IPS-20b (cell line): ENCODE data around the gene HSD17B13.
"Not testable (repeated sequence)": the region's sequence is repeated elsewhere in the genome, so short reads cannot be mapped to it uniquely, and the experiment has no call there.

Experiments used
- H3K27ac ChIP-seq: one replicate; pipeline ENCODE4 v1.5.1; 2013; ENCODE audit warnings: low read length
- H3K27me3 ChIP-seq: 2 replicates; pipeline ENCODE4 v1.6.1; 2013; ENCODE audit warnings: mild to moderate bottlenecking, low read length, inconsistent platforms; ENCODE audit not compliant: insufficient read depth
- H3K36me3 ChIP-seq: 2 replicates; pipeline ENCODE4 v1.6.1; 2013; ENCODE audit warnings: low read depth, mild to moderate bottlenecking, inconsistent platforms, low read length, moderate library complexity; ENCODE audit not compliant: insufficient read depth
- H3K4me1 ChIP-seq: 2 replicates; pipeline ENCODE4 v1.6.1; 2013; ENCODE audit warnings: mild to moderate bottlenecking, control low read depth, inconsistent platforms, low read length, moderate library complexity; ENCODE audit not compliant: insufficient read depth
- H3K4me3 ChIP-seq: 2 replicates; pipeline ENCODE4 v1.5.1; 2013; ENCODE audit warnings: mild to moderate bottlenecking, low read length, inconsistent platforms
- H3K9ac ChIP-seq: 2 replicates; pipeline ENCODE4 v1.6.1; 2013; ENCODE audit warnings: low read depth, mild to moderate bottlenecking, inconsistent platforms, low read length, moderate library complexity
- H3K9me3 ChIP-seq: 2 replicates; pipeline ENCODE4 v1.6.1; 2013; ENCODE audit warnings: mild to moderate bottlenecking, low read depth, low read length, inconsistent platforms; ENCODE audit not compliant: insufficient read depth

HSD17B13 gene

GRCh38 chr4:87286970-87287369, 35.7 kb downstream of the HSD17B13 start:
- no peak overlapping the region for H3K9ac ChIP-seq
- H3K27ac ChIP-seq = no peak overlapping the region
- H3K9me3 ChIP-seq = peaks cover 30% of the 10 kb centered on the region
- no peaks in the 10 kb centered on the region for H3K27me3 ChIP-seq
- no peak overlapping the region for H3K4me3 ChIP-seq
- no peaks in the 10 kb centered on the region for H3K36me3 ChIP-seq
- no peaks in the 10 kb centered on the region for H3K4me1 ChIP-seq

- peaks cover 30% of the 10 kb centered on the region for H3K9me3 ChIP-seq
- not testable (repeated sequence) for H3K36me3 ChIP-seq, H3K4me3 ChIP-seq, H3K4me1 ChIP-seq, H3K9ac ChIP-seq, H3K27ac ChIP-seq, H3K27me3 ChIP-seq
Observed at GRCh38 chr4:87284268-87284667, 38.4 kb downstream of the HSD17B13 start.

GRCh38 chr4:87283151-87283550, 39.5 kb downstream of the HSD17B13 start:
- no peaks in the 10 kb centered on the region for H3K36me3 ChIP-seq
- no peaks in the 10 kb centered on the region for H3K27me3 ChIP-seq
- no peak overlapping the region for H3K27ac ChIP-seq
- no peak overlapping the region for H3K4me3 ChIP-seq
- H3K9me3 ChIP-seq = peaks cover 30% of the 10 kb centered on the region
- no peaks in the 10 kb centered on the region for H3K4me1 ChIP-seq
- H3K9ac ChIP-seq = no peak overlapping the region

- Histone ChIP-seq H3K36me3 (no peaks in the 10 kb centered on the region), H3K4me3 (no peak overlapping the region), H3K9ac (no peak overlapping the region), H3K27me3 (no peaks in the 10 kb centered on the region), H3K9me3 (peaks cover 19% of the 10 kb centered on the region), H3K4me1 (no peaks in the 10 kb centered on the region), H3K27ac (no peak overlapping the region)
Observed at GRCh38 chr4:87281603-87282002, 41.1 kb downstream of the HSD17B13 start.

- no peaks in the 10 kb centered on the region for H3K36me3 ChIP-seq
- no peak overlapping the region for H3K4me3 ChIP-seq
- H3K4me1 ChIP-seq = no peaks in the 10 kb centered on the region
- no peak overlapping the region for H3K9ac ChIP-seq
- H3K9me3 ChIP-seq = no peaks in the 10 kb centered on the region; the same call in 1 of the 2 replicates
- no peaks in the 10 kb centered on the region for H3K27me3 ChIP-seq
- no peak overlapping the region for H3K27ac ChIP-seq
Observed at GRCh38 chr4:87278335-87278794, 44.3 kb downstream of the HSD17B13 start.

GRCh38 chr4:87275311-87275710, 47.4 kb downstream of the HSD17B13 start:
- Histone ChIP-seq H3K9me3 (no peaks in the 10 kb centered on the region), H3K27ac (no peak overlapping the region), H3K27me3 (no peaks in the 10 kb centered on the region), H3K4me3 (no peak overlapping the region), H3K9ac (no peak overlapping the region), H3K36me3 (no peaks in the 10 kb centered on the region), H3K4me1 (peaks cover 4% of the 10 kb centered on the region; the same call in 1 of the 2 replicates)

GRCh38 chr4:87274803-87275202, 47.9 kb downstream of the HSD17B13 start:
- H3K36me3 ChIP-seq = no peaks in the 10 kb centered on the region
- H3K27me3 ChIP-seq = no peaks in the 10 kb centered on the region
- no peak overlapping the region for H3K9ac ChIP-seq
- H3K9me3 ChIP-seq = no peaks in the 10 kb centered on the region
- peaks cover 4% of the 10 kb centered on the region; the same call in 1 of the 2 replicates for H3K4me1 ChIP-seq
- H3K27ac ChIP-seq = no peak overlapping the region
- no peak overlapping the region for H3K4me3 ChIP-seq

GRCh38 chr4:87274327-87274726, 48.4 kb downstream of the HSD17B13 start:
- Histone ChIP-seq H3K4me3 (no peak overlapping the region), H3K36me3 (no peaks in the 10 kb centered on the region), H3K9me3 (no peaks in the 10 kb centered on the region), H3K27me3 (no peaks in the 10 kb centered on the region), H3K4me1 (peaks cover 4% of the 10 kb centered on the region; the same call in 1 of the 2 replicates), H3K27ac (no peak overlapping the region), H3K9ac (no peak overlapping the region)

- Histone ChIP-seq H3K27me3 (no peaks in the 10 kb centered on the region), H3K9ac (no peak overlapping the region), H3K36me3 (no peaks in the 10 kb centered on the region), H3K4me1 (peaks cover 4% of the 10 kb centered on the region; the same call in 1 of the 2 replicates), H3K4me3 (no peak overlapping the region), H3K9me3 (no peaks in the 10 kb centered on the region), H3K27ac (no peak overlapping the region)
Observed at GRCh38 chr4:87270825-87271224, 51.9 kb downstream of the HSD17B13 start.

GRCh38 chr4:87270144-87270543, 52.5 kb downstream of the HSD17B13 start:
- H3K4me1 ChIP-seq = peaks cover 4% of the 10 kb centered on the region; the same call in 1 of the 2 replicates
- H3K4me3 ChIP-seq = no peak overlapping the region
- H3K9ac ChIP-seq = no peak overlapping the region
- H3K27ac ChIP-seq = no peak overlapping the region
- H3K27me3 ChIP-seq = no peaks in the 10 kb centered on the region
- no peaks in the 10 kb centered on the region for H3K9me3 ChIP-seq
- no peaks in the 10 kb centered on the region for H3K36me3 ChIP-seq

GRCh38 chr4:87268411-87268810, 54.3 kb downstream of the HSD17B13 start:
- H3K27ac ChIP-seq = no peak overlapping the region
- H3K27me3 ChIP-seq = no peaks in the 10 kb centered on the region
- no peak overlapping the region for H3K4me3 ChIP-seq
- no peaks in the 10 kb centered on the region for H3K9me3 ChIP-seq
- H3K9ac ChIP-seq = no peak overlapping the region
- no peaks in the 10 kb centered on the region for H3K36me3 ChIP-seq
- H3K4me1 ChIP-seq = peaks cover 4% of the 10 kb centered on the region; the same call in 1 of the 2 replicates

- H3K36me3 ChIP-seq = no peaks in the 10 kb centered on the region
- H3K4me3 ChIP-seq = no peak overlapping the region
- no peak overlapping the region for H3K27ac ChIP-seq
- no peaks in the 10 kb centered on the region for H3K27me3 ChIP-seq
- H3K9ac ChIP-seq = no peak overlapping the region
- H3K4me1 ChIP-seq = peaks cover 4% of the 10 kb centered on the region; the same call in 1 of the 2 replicates
- H3K9me3 ChIP-seq = no peaks in the 10 kb centered on the region
Observed at GRCh38 chr4:87266986-87267385, 55.7 kb downstream of the HSD17B13 start.
